Neuronal stem cell (in vitro differentiated cells): Measurements from ENCODE around the gene AIF1L.
A peak's percentile ranks its signal among the peaks of the same experiment; 100 is the strongest.

Experiments used
- DNase-seq: peaks from one replicate; pipeline ENCODE4 v3.0.0-alpha.2; 2013; ENCODE audit warnings: low spot score
- H2AFZ ChIP-seq: one replicate; pipeline ENCODE4 v1.6.1; 2013; ENCODE audit warnings: mild to moderate bottlenecking, low read length, inconsistent platforms
- H2AK5ac ChIP-seq: 2 replicates; pipeline ENCODE4 v1.6.1; 2013; ENCODE audit warnings: low read depth, mild to moderate bottlenecking, inconsistent platforms, low read length, moderate library complexity, mixed read lengths
- H2BK120ac ChIP-seq: 2 replicates; pipeline ENCODE4 v1.6.1; 2013; ENCODE audit warnings: low read depth, mild to moderate bottlenecking, inconsistent platforms, low read length, moderate library complexity, mixed read lengths
- H2BK12ac ChIP-seq: one replicate; pipeline ENCODE4 v1.6.1; 2013; ENCODE audit warnings: low read length, inconsistent platforms
- H2BK15ac ChIP-seq: 2 replicates; pipeline ENCODE4 v1.6.1; 2013; ENCODE audit warnings: mild to moderate bottlenecking, low read length, inconsistent platforms, mixed read lengths
- H2BK5ac ChIP-seq: one replicate; pipeline ENCODE4 v1.6.1; 2013; ENCODE audit warnings: inconsistent platforms, mild to moderate bottlenecking, low read length, moderate library complexity
- H3K14ac ChIP-seq: one replicate; pipeline ENCODE4 v1.6.1; 2013; ENCODE audit warnings: low read length, inconsistent platforms
- H3K18ac ChIP-seq: 2 replicates; pipeline ENCODE4 v1.6.1; 2013; ENCODE audit warnings: low read length, inconsistent platforms
- H3K23ac ChIP-seq: 2 replicates; pipeline ENCODE4 v1.6.1; 2013; ENCODE audit warnings: low read depth, mild to moderate bottlenecking, mixed read lengths, low read length, inconsistent platforms; ENCODE audit not compliant: poor library complexity
- H3K27ac ChIP-seq: replicated peaks from 3 replicates; pipeline ENCODE4 v1.5.1; 2013; ENCODE audit warnings: low read length, inconsistent platforms
- H3K27me3 ChIP-seq, 3 experiments: 2 replicates each; pipeline ENCODE4 v1.6.1; 2013; ENCODE audit warnings: low read length in 3 of 3, mild to moderate bottlenecking in 2 of 3, inconsistent platforms in 1 of 3, low read depth in 1 of 3, mixed read lengths in 1 of 3, moderate library complexity in 1 of 3; ENCODE audit not compliant: control insufficient read depth in 3 of 3, insufficient read depth in 3 of 3
- H3K36me3 ChIP-seq, 2 donors: replicated peaks in 1 of 2; 2 replicates each; pipeline ENCODE4 v1.6.1; 2013; ENCODE audit warnings: low read length in 2 of 2; ENCODE audit not compliant: control insufficient read depth in 2 of 2, insufficient read depth in 2 of 2
- H3K4ac ChIP-seq: 2 replicates; pipeline ENCODE4 v1.6.1; 2013; ENCODE audit warnings: inconsistent platforms, mild to moderate bottlenecking, low read length, moderate library complexity
- H3K4me1 ChIP-seq, 2 donors: 1 replicate in 1 of 2; 2 replicates in 1 of 2; pipeline ENCODE4 v1.6.1; 2013; ENCODE audit warnings: low read length in 2 of 2, low read depth in 1 of 2; ENCODE audit not compliant: control insufficient read depth in 2 of 2, insufficient read depth in 1 of 2
- H3K4me2 ChIP-seq: one replicate; pipeline ENCODE4 v1.6.1; 2013; ENCODE audit warnings: mild to moderate bottlenecking, low read length, inconsistent platforms; ENCODE audit not compliant: insufficient read depth, poor library complexity, severe bottlenecking
- H3K4me3 ChIP-seq, 2 donors: 2 replicates each; pipeline ENCODE4 v1.5.1; 2013; ENCODE audit warnings: low read length in 2 of 2, mild to moderate bottlenecking in 2 of 2, inconsistent platforms in 1 of 2, moderate library complexity in 1 of 2
- H3K79me1 ChIP-seq: one replicate; pipeline ENCODE4 v1.6.1; 2013; ENCODE audit warnings: low read depth, mild to moderate bottlenecking, inconsistent platforms, low read length, moderate library complexity
- H3K9ac ChIP-seq: one replicate; pipeline ENCODE4 v1.6.1; 2013; ENCODE audit warnings: mild to moderate bottlenecking, low read depth, low read length, inconsistent platforms; ENCODE audit not compliant: poor library complexity
- H3K9me3 ChIP-seq, 2 donors: replicated peaks in 1 of 2; 2 replicates each; pipeline versions ENCODE3 to v1.6.1; 2013; ENCODE audit warnings: low read length in 2 of 2, mild to moderate bottlenecking in 2 of 2, inconsistent platforms in 1 of 2, low read depth in 1 of 2, mixed read lengths in 1 of 2, moderate library complexity in 1 of 2; ENCODE audit not compliant: control insufficient read depth in 2 of 2, insufficient read depth in 1 of 2
- H4K8ac ChIP-seq: one replicate; pipeline ENCODE4 v1.6.1; 2013; ENCODE audit warnings: low read depth, mild to moderate bottlenecking, inconsistent platforms, low read length, moderate library complexity
- H4K91ac ChIP-seq: one replicate; pipeline ENCODE4 v1.6.1; 2013; ENCODE audit warnings: low read length, low read depth, mild to moderate bottlenecking, inconsistent platforms; ENCODE audit not compliant: poor library complexity
- WGBS, 2 donors: extraction: QIAGEN DNeasy Blood & Tissue Kit; methylation state at CpG; one replicate each; pipeline ENCODE4 v1.1.7; 2013; ENCODE audit warnings: missing lambda C conversion rate in 2 of 2, mixed read lengths in 1 of 2; ENCODE audit not compliant: insufficient read length in 2 of 2, insufficient replicate concordance in 1 of 2; ENCODE audit errors: extremely low coverage in 2 of 2; 5-methylcytosine and 5-hydroxymethylcytosine counted together

AIF1L gene

GRCh38 chr9:131116281-131117120 is 20.2 kb downstream of the AIF1L start:
- Histone ChIP-seq H3K9ac (no peak overlapping the region), H3K79me1 (peaks cover 3% of the 10 kb centered on the region), H3K18ac (no peak overlapping the region), H2BK12ac (no peak overlapping the region), H3K9me3 (no peaks in the 10 kb centered on the region), H2BK120ac (no peak overlapping the region), H3K4me2 (no peak overlapping the region), H3K4me1 (peaks cover 10 to 12% of the 10 kb centered on the region in 2 donors), H3K27ac (no peak overlapping the region), H2BK5ac (peak overlapping the region; percentile 59), H3K4ac (no peak overlapping the region), H4K8ac (no peak overlapping the region), H3K27me3 (no peaks in the 10 kb centered on the region), H3K23ac (peak overlapping the region; percentile 86), H2AFZ (no peak overlapping the region), H2BK15ac (no peak overlapping the region), H3K36me3 (peaks cover 44 to 74% of the 10 kb centered on the region in 2 donors), H3K4me3 (no peak overlapping the region), H2AK5ac (no peak overlapping the region), H4K91ac (no peak overlapping the region), H3K14ac (no peak overlapping the region)
- WGBS, 2 donors, result no CpG with 5 or more reads among the region's 22 CpGs
- DNase-seq, result no peak

GRCh38 chr9:131117121-131117761 is 20.9 kb downstream of the AIF1L start:
- H2BK120ac ChIP-seq, result no peak overlapping the region
- H3K9me3 ChIP-seq, result no peaks in the 10 kb centered on the region
- no peak for DNase-seq
- H2BK5ac ChIP-seq, result peak overlapping the region; percentile 59
- WGBS, 2 donors, result no CpG with 5 or more reads among the region's 13 CpGs
- H2AK5ac ChIP-seq, result no peak overlapping the region
- H2BK15ac ChIP-seq, result no peak overlapping the region
- no peak overlapping the region for H4K8ac ChIP-seq
- H3K4me3 ChIP-seq, result no peak overlapping the region
- H2BK12ac ChIP-seq, result no peak overlapping the region
- H3K4me2 ChIP-seq, result no peak overlapping the region
- H2AFZ ChIP-seq, result no peak overlapping the region
- no peak overlapping the region for H3K4ac ChIP-seq
- H3K27me3 ChIP-seq, result no peaks in the 10 kb centered on the region
- no peak overlapping the region for H3K14ac ChIP-seq
- no peak overlapping the region for H4K91ac ChIP-seq
- peak overlapping the region; percentile 55 for H3K9ac ChIP-seq
- no peak overlapping the region for H3K27ac ChIP-seq
- H3K36me3 ChIP-seq, result peaks cover 50 to 77% of the 10 kb centered on the region in 2 donors
- H3K79me1 ChIP-seq, result peaks cover 3% of the 10 kb centered on the region
- H3K23ac ChIP-seq, result peak overlapping the region; percentile 86
- H3K4me1 ChIP-seq, result peaks cover 6 to 7% of the 10 kb centered on the region in 2 donors
- H3K18ac ChIP-seq, result no peak overlapping the region

- H3K4ac ChIP-seq, result no peak overlapping the region
- H4K91ac ChIP-seq, result no peak overlapping the region
- H2BK5ac ChIP-seq, result no peak overlapping the region
- no peaks in the 10 kb centered on the region for H3K79me1 ChIP-seq
- no peak overlapping the region for H2BK12ac ChIP-seq
- no peak overlapping the region for H2BK15ac ChIP-seq
- no peaks in the 10 kb centered on the region for H3K27me3 ChIP-seq
- H4K8ac ChIP-seq, result no peak overlapping the region
- no peak for DNase-seq
- H3K4me3 ChIP-seq, result no peak overlapping the region
- H3K27ac ChIP-seq, result no peak overlapping the region
- no peak overlapping the region for H3K18ac ChIP-seq
- no peak overlapping the region for H3K23ac ChIP-seq
- H3K4me2 ChIP-seq, result no peak overlapping the region
- H3K9ac ChIP-seq, result no peak overlapping the region
- H3K4me1 ChIP-seq, result peaks cover under 1 to 2% of the 10 kb centered on the region in 2 donors
- no peak overlapping the region for H2AFZ ChIP-seq
- no peak overlapping the region for H2AK5ac ChIP-seq
- H3K9me3 ChIP-seq, result no peaks in the 10 kb centered on the region
- H3K14ac ChIP-seq, result no peak overlapping the region
- H2BK120ac ChIP-seq, result no peak overlapping the region
- peaks cover 48 to 72% of the 10 kb centered on the region in 2 donors for H3K36me3 ChIP-seq
- WGBS, 2 donors, result no CpG with 5 or more reads among the region's 4 CpGs
Observed at GRCh38 chr9:131117762-131118145, 21.4 kb downstream of the AIF1L start.

GRCh38 chr9:131119600-131119999 is 23.3 kb downstream of the AIF1L start:
- WGBS, 2 donors, result no CpG with 5 or more reads among the region's 8 CpGs
- Histone ChIP-seq H4K8ac (no peak overlapping the region), H3K4me1 (peaks cover 0 to 1% of the 10 kb centered on the region in 2 donors), H2BK5ac (no peak overlapping the region), H4K91ac (no peak overlapping the region), H3K79me1 (no peaks in the 10 kb centered on the region), H3K9me3 (no peaks in the 10 kb centered on the region), H3K36me3 (peaks cover 42 to 65% of the 10 kb centered on the region in 2 donors), H2AFZ (no peak overlapping the region), H3K4me3 (no peak overlapping the region), H3K27ac (no peak overlapping the region), H3K9ac (no peak overlapping the region), H3K27me3 (no peaks in the 10 kb centered on the region), H3K23ac (peak overlapping the region; percentile 43), H2BK120ac (no peak overlapping the region), H2BK12ac (no peak overlapping the region), H2BK15ac (no peak overlapping the region), H3K14ac (no peak overlapping the region), H3K4me2 (no peak overlapping the region), H2AK5ac (no peak overlapping the region), H3K18ac (no peak overlapping the region), H3K4ac (no peak overlapping the region)
- no peak for DNase-seq
